ENCODE results near the gene MBNL2.

MBNL2 gene

DNA sequence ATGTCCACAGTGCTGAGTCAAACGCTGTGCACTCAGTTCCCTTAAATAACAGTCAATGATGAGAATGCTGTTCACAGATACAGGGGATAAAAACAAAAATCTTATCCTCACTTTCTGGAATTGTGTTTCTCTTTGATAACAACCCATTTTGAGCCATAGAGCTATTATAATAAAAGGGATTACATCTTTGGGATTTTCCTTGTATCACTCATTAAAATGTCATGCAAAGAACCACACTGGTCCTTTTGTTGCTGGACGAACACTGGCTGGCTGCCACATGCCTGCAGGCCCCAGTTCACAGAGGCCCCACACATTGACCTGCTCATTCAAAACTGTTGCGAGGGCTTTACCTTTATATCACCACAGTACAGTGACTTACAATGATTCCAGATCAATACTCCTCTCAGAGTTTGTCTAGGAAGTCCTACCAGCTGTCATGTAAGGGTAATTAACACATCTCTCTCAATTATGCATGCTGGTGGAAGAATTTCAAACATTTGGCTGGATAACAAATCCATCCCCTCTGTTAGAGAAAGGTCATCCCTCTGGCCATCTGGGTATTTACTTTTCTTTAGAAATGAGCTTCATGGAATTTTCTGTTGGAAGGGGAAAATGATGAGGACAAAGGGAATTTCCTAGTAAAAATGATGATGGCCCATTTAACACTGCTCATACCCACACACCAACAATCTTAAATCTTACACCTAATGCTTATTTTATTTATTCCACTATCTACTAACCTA, 85.9 kb downstream of the MBNL2 start:
- intact Hi-C loops (cut with DNase I) = no loop called here
- DNase-seq = peak; percentile 42 to 91 (median 74)

- intact Hi-C loops (cut with DNase I) = no loop called here
- DNase-seq = no peak
Measured at GRCh38 chr13:97308735-97309429, 86.7 kb downstream of the MBNL2 start.

GRCh38 chr13:97310809-97311436, 88.8 kb downstream of the MBNL2 start:
- intact Hi-C loops (cut with DNase I) = no loop called here
- DNase-seq = no peak

DNA sequence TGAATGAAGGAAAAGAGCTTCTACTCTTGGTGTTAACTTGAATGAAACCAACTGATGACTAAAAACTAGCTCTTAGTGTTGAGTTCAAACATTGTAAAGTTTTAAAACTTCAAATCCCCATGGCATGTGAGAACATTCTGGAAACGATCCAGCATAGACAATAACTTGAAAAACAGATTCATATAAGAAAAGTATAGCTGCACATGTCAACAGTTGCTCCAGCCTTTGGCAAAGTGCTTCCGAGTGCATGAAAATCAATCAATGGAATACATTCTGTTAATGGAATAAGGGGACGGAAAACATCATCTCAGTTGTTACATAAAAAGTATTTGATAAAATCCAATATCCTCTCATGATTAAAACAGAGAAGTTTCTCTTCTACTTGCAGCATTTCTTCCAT, 89.8 kb downstream of the MBNL2 start:
- DNase-seq = no peak
- intact Hi-C loops (cut with DNase I) = no loop called here

DNA sequence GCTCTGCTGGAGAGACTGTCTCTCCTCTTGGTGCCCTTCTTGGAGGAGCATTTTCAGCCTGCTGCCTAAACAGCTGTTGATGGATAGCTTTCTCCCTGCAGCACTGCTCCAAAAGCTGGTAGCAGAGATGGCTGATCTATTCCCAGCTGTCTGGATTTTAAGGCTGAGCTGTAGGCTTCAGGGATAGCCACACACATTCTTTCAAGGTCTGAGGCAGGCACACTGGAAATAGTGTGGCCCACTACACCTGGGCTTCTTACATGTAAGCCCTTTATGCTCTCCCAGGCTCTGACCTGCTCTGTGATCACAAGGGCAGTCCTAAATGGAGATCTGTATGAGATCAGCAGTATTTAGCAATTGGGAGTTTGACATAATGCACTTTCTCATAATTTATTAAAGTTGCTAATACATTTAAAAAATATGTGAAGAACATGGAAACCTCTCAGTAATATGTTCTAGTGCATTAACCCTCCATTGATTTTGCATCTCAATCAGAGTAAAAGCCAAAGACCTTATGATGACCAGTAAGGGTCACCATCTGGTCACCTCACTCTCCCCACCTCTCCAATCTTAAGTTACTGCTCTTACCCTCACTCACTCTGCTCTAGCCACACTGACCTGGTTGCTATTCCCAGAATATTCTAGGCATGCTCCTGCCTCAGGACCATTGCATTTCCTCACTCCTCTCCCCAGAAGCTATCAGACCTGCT, 91.6 kb downstream of the MBNL2 start:
- intact Hi-C loops (cut with DNase I) = no loop called here
- DNase-seq = no peak

- intact Hi-C loops (cut with DNase I) = no loop called here
- no peak for DNase-seq
Measured at GRCh38 chr13:97316390-97316789, 94.3 kb downstream of the MBNL2 start.

- DNase-seq = no peak
- intact Hi-C loops (cut with DNase I) = no loop called here
Measured at GRCh38 chr13:97317933-97318332, 95.8 kb downstream of the MBNL2 start.

GRCh38 chr13:97318532-97318931, 96.4 kb downstream of the MBNL2 start:
- no peak for DNase-seq
- intact Hi-C loops (cut with DNase I) = no loop called here

DNA sequence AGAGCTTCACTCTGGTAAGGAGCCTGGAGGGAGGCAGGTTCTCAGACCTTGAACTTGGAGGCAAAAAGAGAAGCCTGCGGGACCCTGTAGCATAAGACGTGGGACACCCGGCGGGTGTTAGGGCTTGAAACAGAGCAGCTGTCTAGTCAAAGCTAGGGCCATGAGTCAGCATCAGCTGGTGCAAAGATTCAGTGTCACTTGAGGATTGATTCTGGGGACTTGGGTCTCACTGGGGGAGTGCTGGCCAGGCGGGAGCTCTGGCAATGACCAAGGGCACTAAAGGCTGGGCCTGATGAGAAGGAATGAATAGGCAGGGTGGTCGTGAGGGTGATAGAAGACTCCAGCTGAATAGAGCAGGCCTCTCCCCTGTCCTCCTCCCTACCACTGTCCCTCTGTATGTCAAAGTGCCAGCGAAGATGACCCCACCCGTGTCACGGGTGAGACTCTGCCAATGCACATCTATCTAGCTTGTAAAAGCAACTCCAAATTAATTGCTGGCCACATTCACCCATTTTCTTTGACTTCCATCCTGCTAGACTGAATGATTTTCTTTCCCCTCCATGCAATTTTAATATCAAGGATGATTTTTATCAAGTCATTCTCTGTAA, 97.1 kb downstream of the MBNL2 start:
- intact Hi-C loops (cut with DNase I) = no loop called here
- peak in 37 of 42 donors; percentile 13 to 87 (median 59) for DNase-seq

GRCh38 chr13:97321101-97321500, 99.0 kb downstream of the MBNL2 start:
- intact Hi-C loops (cut with DNase I) = no loop called here
- no peak for DNase-seq

DNA sequence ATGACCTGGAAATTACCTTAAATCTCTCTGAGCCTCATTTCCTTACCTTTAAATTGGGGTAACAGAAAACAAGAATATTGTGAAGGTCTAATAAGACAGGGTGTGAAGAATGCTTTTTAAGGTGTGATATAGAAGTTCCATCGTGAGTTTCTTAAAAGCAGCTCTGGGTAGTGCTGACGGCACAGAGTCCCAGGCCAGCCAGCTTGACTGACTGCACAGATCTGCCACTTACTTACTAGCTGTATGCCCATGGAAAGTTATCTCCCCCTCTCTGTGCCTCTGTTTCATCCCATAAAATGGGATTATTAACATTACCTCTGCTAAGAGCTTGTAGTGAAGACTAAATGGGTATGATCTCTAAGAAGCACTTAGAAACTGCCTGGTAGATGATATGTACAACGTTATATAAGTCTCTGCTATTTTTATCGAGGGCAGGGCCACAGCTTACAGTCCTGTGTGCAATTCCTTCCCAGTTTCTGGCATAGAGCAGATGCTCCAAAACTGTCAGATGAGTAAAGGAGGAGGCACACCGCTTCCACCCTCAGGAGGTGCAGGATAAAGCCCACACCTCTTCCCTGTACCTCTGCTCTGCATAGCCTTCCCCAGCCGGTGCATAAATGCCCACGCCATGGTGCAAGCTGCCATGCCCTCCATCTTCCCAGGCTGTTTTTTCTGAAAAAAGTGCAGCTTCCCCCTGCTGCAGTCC, 99.6 kb downstream of the MBNL2 start:
- intact Hi-C loops (cut with DNase I) = no loop called here
- peak in 34 of 42 donors; percentile 28 to 91 (median 65) for DNase-seq

GRCh38 chr13:97322740-97323342, 100.7 kb downstream of the MBNL2 start:
- no peak for DNase-seq
- intact Hi-C loops (cut with DNase I) = no loop called here

- DNase-seq = no peak
- intact Hi-C loops (cut with DNase I) = no loop called here
Measured at GRCh38 chr13:97324115-97324514, 102.0 kb downstream of the MBNL2 start.

DNA sequence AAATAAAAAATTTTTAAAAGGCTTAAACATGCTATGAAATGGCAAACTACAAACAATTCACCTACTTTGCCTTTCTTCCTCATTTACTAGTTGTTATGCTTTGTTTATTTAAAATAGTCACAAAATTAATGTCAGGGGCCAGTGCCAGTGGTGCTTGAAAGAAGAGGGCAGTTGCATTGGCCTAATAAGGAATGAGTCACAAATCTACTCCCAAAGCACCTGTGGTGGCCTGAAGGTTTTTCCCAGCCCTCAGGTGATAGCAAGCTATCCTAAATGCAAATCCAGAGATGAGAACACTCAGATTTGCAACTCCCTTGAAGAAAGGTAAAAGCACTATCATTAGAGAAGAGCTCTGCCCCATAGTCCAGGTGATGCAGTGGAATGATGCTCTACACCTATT, 103.6 kb downstream of the MBNL2 start:
- DNase-seq = no peak
- intact Hi-C loops (cut with DNase I) = no loop called here

- intact Hi-C loops (cut with DNase I) = no loop called here
- DNase-seq = no peak
Measured at GRCh38 chr13:97327086-97327485, 105.0 kb downstream of the MBNL2 start.

DNA sequence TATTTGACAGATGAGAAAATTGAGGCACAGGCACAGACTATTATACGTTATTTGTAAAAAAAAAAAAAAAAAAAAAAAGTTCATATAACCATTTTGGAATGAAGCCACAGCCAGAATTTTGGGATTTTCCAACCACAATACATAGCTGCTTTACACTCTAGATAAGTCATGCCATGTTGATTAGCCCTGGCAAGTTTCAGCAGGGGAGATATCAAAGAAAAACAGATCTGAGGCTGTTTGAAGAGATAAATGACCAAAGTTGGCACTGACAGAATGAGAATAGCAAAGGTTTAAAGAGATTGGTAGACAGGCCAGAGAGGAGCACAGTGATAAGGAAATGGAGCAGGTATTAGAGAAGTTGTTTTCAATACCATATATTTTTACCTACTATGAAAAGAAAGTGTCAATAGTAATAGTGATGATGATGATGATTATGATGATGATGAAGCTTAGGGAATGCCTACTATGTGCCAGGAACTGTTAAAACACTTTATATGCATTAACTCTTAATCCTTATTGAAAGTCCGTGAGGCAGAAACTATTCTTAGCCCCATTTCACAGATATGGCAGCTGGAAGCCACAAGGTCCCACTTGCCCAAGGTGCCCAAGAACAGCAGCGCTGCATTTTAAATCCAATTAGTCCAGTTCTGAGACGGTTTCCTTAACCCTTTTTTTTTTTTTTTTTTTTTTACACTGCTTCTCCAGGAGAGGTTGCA, 105.5 kb downstream of the MBNL2 start:
- DNase-seq = no peak
- intact Hi-C loops (cut with DNase I) = no loop called here

DNA sequence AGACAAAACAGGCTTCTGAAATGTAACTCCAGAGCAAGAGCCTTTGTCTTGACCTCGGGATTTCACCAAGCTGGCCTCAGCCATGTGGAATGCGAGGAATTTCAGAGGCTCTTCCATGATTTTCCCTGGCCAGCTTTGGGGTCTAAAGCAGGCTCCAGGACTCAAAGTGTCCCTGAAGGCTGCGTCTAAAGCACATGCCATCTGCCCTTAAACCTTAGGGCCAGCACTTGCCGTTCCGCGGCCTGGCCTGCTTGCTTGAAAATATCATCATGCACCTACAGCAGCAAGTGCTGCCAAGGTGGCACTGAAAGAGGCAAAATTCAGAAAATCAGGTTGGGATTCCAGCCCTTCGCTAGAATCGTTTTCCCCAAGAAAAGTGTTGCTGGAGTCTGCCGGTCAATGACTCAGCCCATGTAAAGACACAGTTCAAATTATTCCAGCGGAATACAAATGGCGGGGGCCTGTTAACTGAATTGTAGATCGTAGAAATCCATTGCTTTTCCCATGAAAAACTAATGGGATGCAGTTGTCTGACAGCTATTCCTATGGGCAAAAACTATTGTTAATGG, 106.2 kb downstream of the MBNL2 start:
- intact Hi-C loops (cut with DNase I) = no loop called here

More for the DNA sequence above, 106.2 kb downstream of the MBNL2 start:
- peak in 2 of 42 donors; percentile 39 to 69 for DNase-seq

Data from head of caudate nucleus (tissue), 42 donors.